Erythroblast (primary cell): ENCODE data around the gene SORL1.

Source experiments
- GATA1 ChIP-seq: IDR thresholded peaks from 2 replicates; pipeline ENCODE4 v1.6.1; 2011; ENCODE audit warnings: low read depth, mild to moderate bottlenecking, control low read depth, low read length, moderate library complexity
- POLR2A ChIP-seq: IDR thresholded peaks from 2 replicates; pipeline ENCODE4 v1.6.1; 2011; ENCODE audit warnings: mild to moderate bottlenecking, low read length

- TF ChIP-seq POLR2A (no peak), GATA1 (no peak)
These were observed 10.6 kb upstream of the SORL1 start for GRCh38 chr11:121441521-121441920.
